GM15510 (cell line): ENCODE data around the gene BARX2.

Experiments used
- POLR2A ChIP-seq: IDR thresholded peaks from 3 replicates; pipeline ENCODE4 v1.6.1; 2011; ENCODE audit warnings: borderline replicate concordance; ENCODE audit not compliant: insufficient read length; ENCODE audit errors: extremely low read depth

BARX2 gene

GRCh38 chr11:129375751-129376657, at the start of gene BARX2:
Gene BARX2 (plus strand): TSS chr11:129375848. CDS start chr11:129376036, 188 bp downstream.
- no peak for TF ChIP-seq POLR2A

DNA sequence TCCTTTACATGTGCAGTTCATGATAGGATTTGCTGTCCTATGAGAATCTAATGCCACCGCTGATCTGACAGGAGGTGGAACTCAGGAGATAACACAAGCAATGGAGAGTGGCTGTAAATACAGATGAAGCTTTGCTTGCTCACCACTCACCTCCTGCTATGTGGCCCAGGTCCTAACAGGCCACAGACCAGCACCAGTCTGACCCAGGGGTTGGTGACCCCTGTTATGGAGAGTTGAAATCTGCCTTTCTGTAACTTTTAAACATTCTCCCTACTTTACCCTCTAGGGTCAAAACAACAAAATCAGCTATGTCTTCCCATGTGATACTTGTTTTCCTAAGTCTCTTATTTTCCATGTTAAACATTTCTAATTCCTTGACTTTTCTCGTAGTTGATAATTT, 48.7 kb upstream of the BARX2 start:
- no peak for TF ChIP-seq POLR2A

DNA sequence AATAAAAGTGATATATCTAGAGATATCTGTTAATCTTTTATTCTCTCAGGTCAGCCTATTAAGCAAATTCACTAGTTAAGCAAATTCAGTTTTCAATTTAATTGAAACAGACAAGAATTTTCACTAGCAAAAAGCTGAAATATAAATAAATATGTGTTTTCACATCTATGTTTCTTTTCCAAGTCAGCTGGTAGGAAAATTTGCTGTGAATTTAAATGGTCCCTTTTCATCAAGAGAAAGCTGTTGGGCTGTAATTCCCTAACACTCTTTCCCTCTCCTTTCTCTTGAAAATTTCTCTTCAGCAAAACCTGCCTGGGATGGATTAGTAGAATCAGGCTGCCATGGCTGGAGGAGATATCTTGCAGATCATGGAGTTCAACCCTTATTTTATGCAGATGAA, 46.9 kb upstream of the BARX2 start:
- TF ChIP-seq POLR2A = no peak

DNA sequence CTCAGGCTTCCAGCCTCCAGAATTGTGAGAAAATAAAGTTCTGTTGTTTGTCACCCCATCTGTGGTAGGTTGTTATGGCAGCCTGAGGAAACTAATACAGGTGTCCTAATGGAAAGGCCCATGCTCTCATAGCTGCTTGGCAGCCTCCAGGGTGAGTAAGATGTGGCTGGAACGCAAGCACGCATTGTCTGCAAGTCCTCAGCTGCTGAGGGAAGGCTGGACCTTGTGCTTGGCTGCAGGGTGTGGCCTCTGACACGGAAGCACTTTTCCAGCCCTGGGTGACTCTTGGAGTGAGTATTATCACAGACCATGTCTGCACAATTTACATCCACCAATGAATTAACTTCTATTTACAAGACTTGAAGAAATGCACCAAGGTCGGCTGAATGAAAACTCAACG, 44.4 kb upstream of the BARX2 start:
- TF ChIP-seq POLR2A = no peak

GRCh38 chr11:129331871-129332274, 43.8 kb upstream of the BARX2 start:
- no peak for TF ChIP-seq POLR2A

DNA sequence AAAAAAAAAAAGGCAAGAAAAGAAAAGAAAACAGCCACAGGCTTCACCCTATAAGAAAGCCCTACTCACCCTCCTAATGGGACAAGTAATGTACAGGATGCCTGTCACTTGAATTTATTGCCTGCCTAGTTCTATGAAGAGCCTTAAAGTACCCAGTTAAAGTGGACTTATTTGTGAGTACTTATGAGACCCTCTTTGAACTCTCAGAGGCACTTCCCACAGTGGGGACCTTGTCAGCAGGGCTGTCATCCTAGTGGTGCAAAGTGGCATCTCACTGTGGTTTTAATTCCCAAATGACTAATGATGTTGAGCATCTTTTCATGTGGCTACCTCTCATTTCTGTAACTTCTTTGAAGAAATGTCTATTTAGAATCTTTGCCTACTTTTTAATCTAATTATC, 41.8 kb upstream of the BARX2 start:
- TF ChIP-seq POLR2A = no peak

DNA sequence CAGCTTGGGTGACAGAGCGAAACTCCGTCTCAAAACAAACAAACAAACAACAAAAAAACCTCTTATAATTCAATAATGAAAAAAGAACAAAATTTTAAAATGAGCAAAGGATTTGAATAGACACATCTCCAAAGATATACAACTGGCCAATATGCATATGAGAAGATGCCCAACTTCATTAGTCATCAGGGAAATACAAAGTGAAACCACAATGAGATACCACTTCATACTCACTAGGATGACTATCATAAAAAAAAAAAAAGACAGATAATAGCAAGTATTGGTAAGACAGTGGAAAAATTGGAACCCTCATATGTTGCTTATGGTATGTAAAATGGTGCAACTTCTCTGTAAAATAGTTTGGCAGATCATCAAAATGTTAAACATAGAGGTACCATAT, 28.7 kb upstream of the BARX2 start:
- no peak for TF ChIP-seq POLR2A

- TF ChIP-seq POLR2A = no peak
Observed at GRCh38 chr11:129348813-129349212, 26.8 kb upstream of the BARX2 start.

GRCh38 chr11:129352676-129353075, 23.0 kb upstream of the BARX2 start:
- no peak for TF ChIP-seq POLR2A

DNA sequence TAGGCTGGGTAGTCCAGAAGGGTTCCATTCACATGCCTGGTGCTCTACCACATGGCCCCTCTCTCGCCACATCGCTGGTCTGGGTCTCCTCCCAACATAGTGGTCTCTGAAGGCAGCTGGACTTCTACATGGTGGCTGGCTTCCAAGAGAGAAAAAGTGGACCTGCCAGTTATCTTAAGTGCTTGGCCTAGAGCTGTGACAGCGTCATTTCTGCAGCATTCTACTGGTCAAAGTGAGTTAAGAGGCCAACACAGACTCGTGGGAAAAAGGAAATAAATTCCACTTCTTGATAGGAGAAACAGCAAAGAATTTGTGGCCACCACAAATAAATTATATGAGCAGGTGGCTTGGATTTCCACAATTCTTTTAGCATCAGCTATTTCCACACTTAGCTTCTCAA, 21.0 kb upstream of the BARX2 start:
- TF ChIP-seq POLR2A = no peak

DNA sequence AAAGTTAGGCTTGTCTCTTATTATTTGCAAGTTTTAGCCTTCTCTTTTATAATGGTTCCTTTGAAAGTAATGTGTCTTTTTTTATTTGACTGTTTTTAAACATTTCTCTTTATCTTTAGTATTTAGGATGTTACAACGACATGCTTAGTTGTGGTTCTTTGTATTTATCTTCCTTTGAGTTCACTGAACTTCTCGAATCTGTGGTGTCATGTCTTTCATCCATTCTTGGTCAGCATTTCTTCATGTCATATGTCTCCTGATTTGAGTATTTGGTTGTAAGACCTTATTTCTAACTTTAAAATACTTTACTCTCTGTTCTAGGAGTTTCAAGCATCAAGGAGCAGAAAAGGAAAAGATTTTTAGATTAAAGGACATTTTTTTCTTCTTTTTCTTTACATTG, 15.9 kb upstream of the BARX2 start:
- no peak for TF ChIP-seq POLR2A

- no peak for TF ChIP-seq POLR2A
Observed at GRCh38 chr11:129364143-129364654, 11.4 kb upstream of the BARX2 start.

- no peak for TF ChIP-seq POLR2A
Observed at GRCh38 chr11:129365816-129366215, 9.8 kb upstream of the BARX2 start.

GRCh38 chr11:129366737-129367597, 8.7 kb upstream of the BARX2 start:
- TF ChIP-seq POLR2A = no peak
